GM12801 (cell line): ENCODE data around the gene SPON1.

Experiments used
- CTCF ChIP-seq: IDR thresholded peaks from one replicate; pipeline ENCODE4 v1.5.1; 2011; ENCODE audit warnings: control low read depth; ENCODE audit not compliant: insufficient read length; ENCODE audit errors: extremely low read depth

Gene SPON1

DNA sequence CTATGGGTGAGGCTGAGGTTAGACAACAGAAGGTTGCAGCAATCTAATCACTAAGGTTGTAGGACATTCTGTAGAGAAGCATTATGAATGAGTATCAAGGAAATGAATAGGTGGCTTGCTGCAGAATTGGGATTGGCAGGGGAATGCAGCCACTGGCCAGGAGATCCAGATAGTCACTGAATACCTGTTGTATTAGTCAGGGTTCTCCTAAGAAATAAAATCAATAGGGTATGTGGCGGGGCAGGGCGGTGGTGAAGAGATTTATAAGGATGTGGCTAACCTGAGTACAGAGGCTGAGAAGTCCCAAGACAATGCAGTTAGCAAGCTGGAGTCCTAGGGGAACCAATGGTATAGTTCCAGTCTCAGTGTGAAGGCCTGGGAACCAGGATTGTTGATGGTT is 163.0 kb downstream of the SPON1 start:
- TF ChIP-seq CTCF: no peak

- no peak for TF ChIP-seq CTCF
These were observed 165.2 kb downstream of the SPON1 start for GRCh38 chr11:14127679-14128078.

- TF ChIP-seq CTCF: no peak
These were observed 169.8 kb downstream of the SPON1 start for GRCh38 chr11:14132312-14132711.

DNA sequence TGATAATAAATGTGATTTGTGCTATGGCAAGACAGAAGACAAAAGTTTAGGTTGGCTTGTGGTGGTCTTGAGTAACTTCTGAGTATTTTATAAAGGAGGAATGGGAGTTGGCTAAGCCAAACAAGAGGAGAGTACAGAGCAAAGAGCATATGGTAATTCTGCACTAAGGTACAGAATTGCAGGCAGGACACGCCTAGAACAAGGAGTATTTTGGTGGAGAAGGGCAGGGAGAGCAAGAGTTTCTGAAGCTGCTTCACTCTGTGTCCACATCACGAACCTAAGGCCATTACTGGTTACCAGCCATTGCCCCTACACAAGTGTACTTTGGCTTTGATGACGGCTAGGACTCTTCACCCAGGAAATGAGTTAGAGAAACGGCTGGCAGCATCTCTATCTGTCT is 170.9 kb downstream of the SPON1 start:
- no peak for TF ChIP-seq CTCF

DNA sequence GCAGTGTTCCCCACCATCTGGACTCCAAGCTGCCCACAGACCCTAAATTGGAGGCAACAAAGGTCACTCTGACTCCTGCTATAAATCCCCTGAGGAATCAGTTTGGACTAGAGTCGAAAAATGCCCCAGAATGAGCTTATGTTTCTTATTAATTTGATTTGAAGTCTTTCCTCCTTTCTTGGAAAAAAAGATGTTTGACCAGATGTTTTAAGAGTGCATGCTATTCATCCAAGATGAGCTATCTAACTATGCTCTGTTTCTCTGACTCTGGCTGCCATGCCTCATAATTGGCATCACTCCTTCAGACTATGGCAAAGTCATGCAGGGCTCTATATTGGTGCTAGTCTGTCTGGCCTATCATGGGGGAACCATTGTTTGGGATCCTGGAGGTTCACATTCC is 174.0 kb downstream of the SPON1 start:
- TF ChIP-seq CTCF: no peak

DNA sequence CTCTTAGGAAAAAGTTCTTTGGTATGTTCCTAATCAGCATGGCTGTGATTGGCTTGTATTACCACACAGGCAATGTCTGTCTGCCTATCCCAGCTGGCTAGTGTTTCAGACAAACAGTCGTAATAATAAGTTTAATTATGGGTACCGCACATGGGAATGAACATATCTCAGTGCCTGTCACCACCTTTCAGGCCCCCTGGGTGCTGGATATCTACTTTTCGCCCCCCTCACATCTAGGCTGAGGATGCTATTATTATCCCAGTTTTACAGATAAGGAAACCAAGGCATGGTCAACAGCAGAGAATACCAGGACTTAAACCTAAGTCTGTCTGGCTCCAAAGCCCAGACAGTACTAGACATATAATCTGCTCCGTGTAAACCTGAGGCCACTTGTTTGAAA is 174.8 kb downstream of the SPON1 start:
- TF ChIP-seq CTCF: no peak

DNA sequence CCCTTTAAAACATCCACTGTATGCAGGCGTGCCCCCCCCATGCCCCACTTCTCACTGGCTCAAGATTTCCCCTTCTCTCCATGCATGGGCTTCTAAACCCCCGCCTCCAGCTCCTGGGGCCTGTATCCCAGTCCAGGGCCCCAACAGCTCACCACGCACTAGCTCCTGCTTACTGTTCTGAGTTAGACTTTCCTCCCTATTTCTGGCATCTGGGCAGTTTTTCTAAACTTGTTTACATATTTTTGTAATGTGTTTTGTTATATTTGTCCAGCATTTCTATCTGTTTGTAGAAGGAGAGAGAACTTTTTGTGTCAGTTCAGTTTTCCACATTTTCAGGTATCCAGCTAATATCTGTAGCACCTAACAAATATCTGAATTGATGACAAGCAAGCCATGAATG is 178.5 kb downstream of the SPON1 start:
- TF ChIP-seq CTCF: no peak

- TF ChIP-seq CTCF: no peak
These were observed 179.2 kb downstream of the SPON1 start for GRCh38 chr11:14141676-14142075.
